Lung (tissue), 12 donors: ENCODE results near the gene PDE8A. TPM values are rescaled to one million over a fixed set of nuclear protein-coding genes. Genes with fewer than 3 reads are reported as not detected.

ENCODE experiments used
- ATAC-seq: fragments of 200-7000 bp; cut with Tn5 transposase; one replicate; pipeline ENCODE4 v1.9.1; 2020; ENCODE audit warnings: moderate number of reproducible peaks; ENCODE audit not compliant: insufficient read depth, low FRiP score
- DNase-seq, 3 donors: peaks; one replicate each; pipeline ENCODE4 v3.0.0-alpha.2; 2013 to 2017
- H3K27ac ChIP-seq, 2 donors: one replicate each; pipeline ENCODE4 v1.5.1; 2013; ENCODE audit warnings: mild to moderate bottlenecking in 2 of 2, moderate library complexity in 2 of 2, control low read depth in 1 of 2, inconsistent platforms in 1 of 2, low read depth in 1 of 2, low read length in 1 of 2
- H3K27me3 ChIP-seq, 3 donors: one replicate each; pipeline ENCODE4 v1.5.1; 2013; ENCODE audit warnings: low read length in 2 of 3; ENCODE audit not compliant: control insufficient read depth in 3 of 3, insufficient read depth in 3 of 3
- H3K36me3 ChIP-seq, 4 donors: one replicate each; pipeline ENCODE4 v1.5.1; 2013; ENCODE audit warnings: low read length in 4 of 4, mild to moderate bottlenecking in 1 of 4, moderate library complexity in 1 of 4; ENCODE audit not compliant: control insufficient read depth in 4 of 4, insufficient read depth in 4 of 4
- H3K4me1 ChIP-seq, 5 donors: one replicate each; pipeline ENCODE4 v1.5.1; 2013; ENCODE audit warnings: low read length in 5 of 5, mild to moderate bottlenecking in 2 of 5, moderate library complexity in 1 of 5; ENCODE audit not compliant: control insufficient read depth in 5 of 5, insufficient read depth in 5 of 5
- H3K4me3 ChIP-seq: one replicate; pipeline ENCODE4 v1.5.1; 2013; ENCODE audit warnings: mild to moderate bottlenecking, control low read depth, moderate library complexity
- H3K9ac ChIP-seq, 2 donors: one replicate each; pipeline ENCODE4 v1.5.1; 2013; ENCODE audit warnings: low read length in 2 of 2, control low read depth in 1 of 2; ENCODE audit not compliant: insufficient read depth in 1 of 2
- H3K9me3 ChIP-seq, 4 donors: one replicate each; pipeline ENCODE4 v1.5.1; 2013; ENCODE audit warnings: low read length in 3 of 4, mild to moderate bottlenecking in 1 of 4, moderate library complexity in 1 of 4; ENCODE audit not compliant: control insufficient read depth in 4 of 4, insufficient read depth in 3 of 4
- WGBS, 2 donors: extraction: QIAGEN DNeasy Blood & Tissue Kit; methylation state at CpG; one replicate each; pipeline ENCODE4 v1.1.7; 2013; 5-methylcytosine and 5-hydroxymethylcytosine counted together
- polyA plus RNA-seq, 2 donors: library from polyadenylated mRNA; stranded (reverse); fragments of 200-250 nt; gene quantifications; one replicate each; pipeline ENCODE4 v1.2.1, GENCODE V29; 2013
- total RNA-seq, 2 donors: library from RNA; depleted of rRNA in 1 of 2; stranded (reverse); fragments of >200 nt in 1 of 2; gene quantifications; one replicate each; pipeline ENCODE4 v1.2.1, GENCODE V29; 2014 to 2021
- TF ChIP-seq, protein P1 (sequence below): IDR thresholded peaks from 2 replicates; pipeline ENCODE4 v1.5.1; 2012; ENCODE audit warnings: mild to moderate bottlenecking; ENCODE audit errors: control extremely low read depth, extremely low read depth
- donor health status: control.
- donor health status: control.
- donor health status: Bipolar disorder and iron deficiency.
- donor health status: healthy.
- donor health status: DM: yes; HTN: yes; CAD: no.

PDE8A gene
- total and polyA plus RNA-seq, 4 donors = 13.7 to 87.7 (median 33.5) TPM

GRCh38 chr15:85006655-85007054 is 25.0 kb downstream of the PDE8A start:
- TF ChIP-seq, protein P1, sequence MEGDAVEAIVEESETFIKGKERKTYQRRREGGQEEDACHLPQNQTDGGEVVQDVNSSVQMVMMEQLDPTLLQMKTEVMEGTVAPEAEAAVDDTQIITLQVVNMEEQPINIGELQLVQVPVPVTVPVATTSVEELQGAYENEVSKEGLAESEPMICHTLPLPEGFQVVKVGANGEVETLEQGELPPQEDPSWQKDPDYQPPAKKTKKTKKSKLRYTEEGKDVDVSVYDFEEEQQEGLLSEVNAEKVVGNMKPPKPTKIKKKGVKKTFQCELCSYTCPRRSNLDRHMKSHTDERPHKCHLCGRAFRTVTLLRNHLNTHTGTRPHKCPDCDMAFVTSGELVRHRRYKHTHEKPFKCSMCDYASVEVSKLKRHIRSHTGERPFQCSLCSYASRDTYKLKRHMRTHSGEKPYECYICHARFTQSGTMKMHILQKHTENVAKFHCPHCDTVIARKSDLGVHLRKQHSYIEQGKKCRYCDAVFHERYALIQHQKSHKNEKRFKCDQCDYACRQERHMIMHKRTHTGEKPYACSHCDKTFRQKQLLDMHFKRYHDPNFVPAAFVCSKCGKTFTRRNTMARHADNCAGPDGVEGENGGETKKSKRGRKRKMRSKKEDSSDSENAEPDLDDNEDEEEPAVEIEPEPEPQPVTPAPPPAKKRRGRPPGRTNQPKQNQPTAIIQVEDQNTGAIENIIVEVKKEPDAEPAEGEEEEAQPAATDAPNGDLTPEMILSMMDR = no peak
- no peak overlapping the region for H3K9ac ChIP-seq
- ATAC-seq = no peak
- no peak overlapping the region for H3K4me3 ChIP-seq
- DNase-seq = no peak
- no peak overlapping the region for H3K27ac ChIP-seq
- WGBS, 2 donors = 87 to 90% methylated on average over 3 of the region's 3 CpGs
- peaks cover 10 to 34% (median 23%) of the 10 kb centered on the region in 5 donors for H3K4me1 ChIP-seq
- no peaks in the 10 kb centered on the region for H3K36me3 ChIP-seq
- no peaks in the 10 kb centered on the region for H3K9me3 ChIP-seq
- no peaks in the 10 kb centered on the region for H3K27me3 ChIP-seq

- H3K27ac ChIP-seq = no peak overlapping the region
- TF ChIP-seq, protein P1 = no peak
- H3K9ac ChIP-seq = no peak overlapping the region
- H3K4me3 ChIP-seq = no peak overlapping the region
- ATAC-seq (no peak), DNase-seq (no peak)
- H3K36me3 ChIP-seq = no peaks in the 10 kb centered on the region
- H3K9me3 ChIP-seq = no peaks in the 10 kb centered on the region
- H3K27me3 ChIP-seq = no peaks in the 10 kb centered on the region
- WGBS, 2 donors = 83 to 88% methylated on average over 5 of the region's 5 CpGs
- peaks cover 10 to 34% (median 23%) of the 10 kb centered on the region in 5 donors for H3K4me1 ChIP-seq
Observed at GRCh38 chr15:85007137-85007536, 25.5 kb downstream of the PDE8A start.

DNA sequence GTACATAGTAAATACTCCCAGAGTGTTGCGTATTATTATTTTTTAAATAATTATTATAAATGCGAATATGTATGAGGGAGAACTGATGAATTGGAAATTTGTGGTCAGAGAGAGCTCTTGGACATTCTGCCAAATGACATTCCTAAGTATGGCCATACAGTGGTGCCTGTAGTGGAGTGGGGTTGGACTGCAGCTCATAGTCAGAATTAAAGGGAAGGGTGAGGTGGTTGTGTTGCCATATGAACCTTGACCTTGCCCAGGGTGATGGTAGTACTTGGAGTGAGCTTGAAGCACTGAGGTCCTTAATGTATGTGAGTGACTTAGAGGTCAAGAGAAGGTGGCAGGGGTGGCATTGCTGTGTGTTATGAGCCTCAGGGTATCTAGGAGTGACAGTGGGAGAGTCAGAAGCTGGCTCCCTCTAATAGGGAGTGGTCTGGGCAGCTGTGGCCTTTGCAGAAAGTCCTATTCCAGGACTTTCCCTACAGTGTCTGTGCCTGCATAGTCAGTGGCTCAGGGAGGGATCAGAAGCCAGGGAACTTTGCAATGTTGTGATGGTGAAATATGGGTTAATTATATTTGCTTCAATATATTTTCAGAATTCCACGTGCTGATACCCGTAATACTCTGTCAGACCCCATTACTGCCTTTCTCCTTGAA is 26.2 kb downstream of the PDE8A start:
- no peak overlapping the region for H3K4me3 ChIP-seq
- no peaks in the 10 kb centered on the region for H3K9me3 ChIP-seq
- 73 to 93% methylated on average over 4 of the region's 4 CpGs for WGBS, 2 donors
- ATAC-seq = no peak
- TF ChIP-seq, protein P1 = no peak
- H3K27me3 ChIP-seq = no peaks in the 10 kb centered on the region
- DNase-seq = no peak
- no peak overlapping the region for H3K27ac ChIP-seq
- H3K4me1 ChIP-seq = peaks cover 10 to 34% (median 23%) of the 10 kb centered on the region in 5 donors
- no peak overlapping the region for H3K9ac ChIP-seq
- H3K36me3 ChIP-seq = no peaks in the 10 kb centered on the region
